ENCODE results near the gene XPR1.

- TF ChIP-seq CEBPB (IDR thresholded peaks at IDR 0.05; ENCODE audit: borderline replicate concordance in 1 of 2, low read depth in 2 of 2, low read length in 2 of 2) (no peak), CTCF (IDR thresholded peaks at IDR 0.05 in 2 of 3, conservative IDR thresholded peaks at IDR 0.05 in 1 of 3; ENCODE audit: control insufficient read depth in 2 of 3, extremely low read depth in 1 of 3, insufficient read depth in 1 of 3, low read depth in 3 of 3, low read length in 3 of 3) (no peak), CBFB (IDR thresholded peaks at IDR 0.05; ENCODE audit: low read depth) (no peak), EZH2 (IDR thresholded peaks at IDR 0.05; ENCODE audit: borderline replicate concordance, control insufficient read depth, low read depth, low read length) (no peak), ETV6 (conservative IDR thresholded peaks at IDR 0.05 in 1 of 2, IDR thresholded peaks at IDR 0.05 in 1 of 2; ENCODE audit: borderline replicate concordance in 1 of 2, low read depth in 1 of 2) (no peak), BHLHE40 (IDR thresholded peaks at IDR 0.05; ENCODE audit: borderline replicate concordance in 1 of 2, low read depth in 2 of 2, low read length in 1 of 2) (no peak), SREBF2 (IDR thresholded peaks at IDR 0.05; ENCODE audit: low read length) (no peak), PBX3 (IDR thresholded peaks at IDR 0.05; ENCODE audit: insufficient replicate concordance, low read depth, low read length) (no peak), POLR2A (IDR thresholded peaks at IDR 0.05; ENCODE audit: low read depth, low read length) (no peak), REST (IDR thresholded peaks at IDR 0.05; ENCODE audit: low read depth, low read length) (no peak), NFYB (IDR thresholded peaks at IDR 0.05; ENCODE audit: insufficient read depth, low read depth, low read length) (no peak), ZBTB11 (CRISPR knock-in tag; IDR thresholded peaks at IDR 0.05) (no peak), KDM1A (IDR thresholded peaks at IDR 0.05; ENCODE audit: borderline replicate concordance) (no peak), ZNF274 (IDR thresholded peaks at IDR 0.05; ENCODE audit: insufficient read depth, insufficient read length) (no peak)
Measured at GRCh38 chr1:180911640-180912191, 279.9 kb downstream of the XPR1 start.
